Stomach (tissue), 9 donors: ENCODE results near the gene FBRSL1. TPM values are rescaled to one million over a fixed set of nuclear protein-coding genes. Genes with fewer than 3 reads are reported as not detected.

Source experiments
- DNase-seq, 2 donors: peaks; one replicate each; pipeline versions ENCODE4 v3.0.0 to v3.0.0-alpha.2; 2013 to 2019
- H3K27ac ChIP-seq, 5 donors: fragments of 200-600 bp in 4 of 5; sonication (generic) in 4 of 5; one replicate each; pipeline ENCODE4 v1.5.1; 2013 to 2019; ENCODE audit warnings: mild to moderate bottlenecking in 1 of 5, moderate library complexity in 1 of 5
- H3K27me3 ChIP-seq, 3 donors: fragments of 200-600 bp; sonication (generic); one replicate each; pipeline ENCODE4 v1.5.1; 2017 to 2019; ENCODE audit warnings: mixed run types in 1 of 3
- H3K36me3 ChIP-seq, 4 donors: fragments of 200-600 bp; sonication (generic); 1 replicate in 3 of 4; 2 replicates in 1 of 4; pipeline ENCODE4 v1.5.1; 2016 to 2019
- H3K4me1 ChIP-seq, 4 donors: fragments of 200-600 bp; sonication (generic); one replicate each; pipeline ENCODE4 v1.5.1; 2016 to 2019
- H3K4me3 ChIP-seq, 4 donors: fragments of 200-600 bp; sonication (generic) in 3 of 4; one replicate each; pipeline ENCODE4 v1.5.1; 2016 to 2019; ENCODE audit warnings: mild to moderate bottlenecking in 1 of 4
- H3K9me3 ChIP-seq, 4 donors: fragments of 200-600 bp; sonication (generic); one replicate each; pipeline ENCODE4 v1.5.1; 2016 to 2019
- EP300 ChIP-seq: sonication (generic); formaldehyde crosslinking; IDR thresholded peaks from one replicate; pipeline ENCODE4 v1.6.1; 2017; ENCODE audit warnings: antibody characterized with exemption
- POLR2A ChIP-seq, 4 donors: fragments of 450-650 bp; IDR thresholded peaks; one replicate each; pipeline ENCODE4 v1.6.1; 2016; ENCODE audit warnings: antibody characterized with exemption in 4 of 4, control low read depth in 2 of 4, mild to moderate bottlenecking in 1 of 4, moderate library complexity in 1 of 4
- POLR2AphosphoS5 ChIP-seq, 3 donors: sonication (generic); formaldehyde crosslinking; IDR thresholded peaks; one replicate each; pipeline ENCODE4 v1.6.1; 2016; ENCODE audit warnings: antibody characterized with exemption in 3 of 3
- WGBS, 5 donors: extraction: QIAGEN DNeasy Blood & Tissue Kit in 3 of 5; methylation state at CpG; one replicate each; pipeline versions ENCODE4 v1.1.5 to v1.1.7; 2013 to 2018; 5-methylcytosine and 5-hydroxymethylcytosine counted together
- intact Hi-C: fragments of 100-400 bp; cut with DNase I; formaldehyde crosslinking; loops from one replicate; pipeline ENCODE4 v1.15.1; 2023; ENCODE audit warnings: low total_unique reads
- polyA plus RNA-seq, 3 donors: library from polyadenylated mRNA; stranded (reverse); fragments of 200-250 nt; gene quantifications; one replicate each; pipeline ENCODE4 v1.2.3, GENCODE V29; 2013
- total RNA-seq, 5 donors: library from RNA; depleted of rRNA; stranded (reverse); fragments of >200 nt; gene quantifications; one replicate each; pipeline versions ENCODE4 v1.1.0 to v1.2.3, GENCODE V29; 2014 to 2016
- TF ChIP-seq, protein P1 (sequence below), 7 experiments: fragments of 450-650 bp in 4 of 7; fragments of 200-600 bp in 3 of 7; sonication (generic) in 3 of 7; IDR thresholded peaks; one replicate each; pipeline ENCODE4 v1.5.1; 2016 to 2019; ENCODE audit warnings: antibody characterized with exemption in 7 of 7, control low read depth in 2 of 7, mild to moderate bottlenecking in 1 of 7
- donor health status: healthy with polysubstance abuse.
- donor health status: Bipolar disorder and iron deficiency.
- donor health status: healthy.

Gene FBRSL1
- total and polyA plus RNA-seq, 8 donors = 5.3 to 110 (median 15.7) TPM

DNA sequence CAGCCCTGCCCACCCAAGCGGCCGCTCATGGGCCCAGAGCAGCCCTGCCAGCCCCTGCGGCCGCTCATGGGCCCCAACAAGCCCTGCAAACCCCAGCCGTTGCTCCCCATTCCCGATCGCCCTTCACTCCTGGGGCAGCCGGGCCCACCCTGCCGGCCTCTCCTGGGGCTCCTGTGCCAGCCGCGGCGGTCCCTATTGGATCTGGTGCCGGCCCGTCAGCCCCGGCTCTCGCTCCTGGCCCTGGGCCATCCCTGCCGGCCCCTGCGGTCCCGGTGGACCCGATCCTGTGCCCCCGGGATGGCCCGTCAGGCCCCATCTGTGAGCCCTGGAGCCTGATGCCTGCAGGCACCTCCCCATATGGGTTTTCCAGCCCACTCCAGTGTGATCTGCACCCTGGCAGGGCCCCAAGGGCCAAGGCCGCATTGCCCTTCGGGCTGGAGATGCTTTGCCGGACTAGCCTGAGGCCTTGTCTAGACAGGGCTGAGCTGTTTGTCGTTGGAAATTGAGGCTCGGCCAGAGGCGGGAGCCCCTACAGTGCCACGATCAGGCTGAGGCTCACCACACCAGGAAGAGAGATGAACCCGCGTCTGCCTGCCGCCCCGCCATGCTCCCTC lies 20.3 kb downstream of the FBRSL1 start:
- intact Hi-C loops = no loop called here
- TF ChIP-seq, protein P1, sequence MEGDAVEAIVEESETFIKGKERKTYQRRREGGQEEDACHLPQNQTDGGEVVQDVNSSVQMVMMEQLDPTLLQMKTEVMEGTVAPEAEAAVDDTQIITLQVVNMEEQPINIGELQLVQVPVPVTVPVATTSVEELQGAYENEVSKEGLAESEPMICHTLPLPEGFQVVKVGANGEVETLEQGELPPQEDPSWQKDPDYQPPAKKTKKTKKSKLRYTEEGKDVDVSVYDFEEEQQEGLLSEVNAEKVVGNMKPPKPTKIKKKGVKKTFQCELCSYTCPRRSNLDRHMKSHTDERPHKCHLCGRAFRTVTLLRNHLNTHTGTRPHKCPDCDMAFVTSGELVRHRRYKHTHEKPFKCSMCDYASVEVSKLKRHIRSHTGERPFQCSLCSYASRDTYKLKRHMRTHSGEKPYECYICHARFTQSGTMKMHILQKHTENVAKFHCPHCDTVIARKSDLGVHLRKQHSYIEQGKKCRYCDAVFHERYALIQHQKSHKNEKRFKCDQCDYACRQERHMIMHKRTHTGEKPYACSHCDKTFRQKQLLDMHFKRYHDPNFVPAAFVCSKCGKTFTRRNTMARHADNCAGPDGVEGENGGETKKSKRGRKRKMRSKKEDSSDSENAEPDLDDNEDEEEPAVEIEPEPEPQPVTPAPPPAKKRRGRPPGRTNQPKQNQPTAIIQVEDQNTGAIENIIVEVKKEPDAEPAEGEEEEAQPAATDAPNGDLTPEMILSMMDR (IDR thresholded peaks at IDR 0.05) = no peak
- TF ChIP-seq EP300 = no peak
- no peak for TF ChIP-seq POLR2A (IDR thresholded peaks at IDR 0.05)
- TF ChIP-seq POLR2AphosphoS5 (IDR thresholded peaks at IDR 0.05) = no peak
- H3K27me3 ChIP-seq = no peaks in the 10 kb centered on the region
- no peaks in the 10 kb centered on the region for H3K9me3 ChIP-seq
- no peak overlapping the region for H3K27ac ChIP-seq
- no peak overlapping the region for H3K4me3 ChIP-seq
- DNase-seq = no peak
- 91 to 95% (median 94%) methylated on average over 11 to 33 of the region's 33 CpGs for WGBS, 5 donors
- H3K4me1 ChIP-seq = peaks cover 23 to 48% (median 27%) of the 10 kb centered on the region in 4 donors
- peaks cover 19 to 62% (median 50%) of the 10 kb centered on the region in 4 donors for H3K36me3 ChIP-seq

DNA sequence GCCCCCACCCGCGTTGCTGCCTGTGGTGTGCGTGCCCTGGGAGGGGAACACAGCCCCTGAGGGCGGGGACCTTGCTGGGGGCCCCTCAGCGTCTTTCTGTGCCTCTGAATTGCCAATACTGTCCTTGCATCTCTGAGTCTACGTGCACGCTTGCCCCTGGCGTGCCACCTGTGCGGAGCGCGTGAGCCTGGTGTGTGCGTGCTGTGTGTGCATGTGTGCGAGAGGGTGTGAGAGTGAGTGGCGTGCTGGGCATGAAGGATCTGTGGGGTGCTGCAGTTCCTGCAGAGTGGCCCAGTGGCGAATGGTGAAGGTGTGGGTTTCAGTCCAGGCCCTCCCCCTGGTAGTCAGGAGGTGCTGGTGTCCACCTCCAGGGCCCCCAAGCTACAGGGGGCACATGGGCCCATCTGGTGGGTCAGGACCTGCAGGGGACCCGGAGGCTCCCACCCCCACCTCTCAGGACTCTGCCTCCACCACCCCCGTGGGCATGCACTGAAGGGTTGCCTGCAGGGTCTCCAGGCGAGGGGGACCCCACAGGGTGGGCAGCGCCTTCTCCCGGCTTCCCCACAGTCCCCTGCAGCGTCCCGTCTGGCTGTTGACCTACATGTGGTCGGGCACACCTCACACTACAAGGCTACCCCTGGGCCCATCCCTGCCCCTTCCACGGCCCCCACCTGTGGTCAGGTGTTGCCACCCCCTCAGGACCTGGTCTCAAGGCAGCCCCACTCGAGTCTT lies 21.0 kb downstream of the FBRSL1 start:
- Histone ChIP-seq H3K36me3 (peaks cover 19 to 68% (median 52%) of the 10 kb centered on the region in 4 donors), H3K27me3 (no peaks in the 10 kb centered on the region), H3K4me1 (peaks cover 16 to 41% (median 20%) of the 10 kb centered on the region in 4 donors), H3K27ac (no peak overlapping the region), H3K9me3 (no peaks in the 10 kb centered on the region), H3K4me3 (no peak overlapping the region)
- no peak for TF ChIP-seq POLR2A (IDR thresholded peaks at IDR 0.05)
- intact Hi-C loops = no loop called here
- WGBS, 5 donors = 90 to 94% (median 93%) methylated on average over 15 to 25 of the region's 25 CpGs
- no peak for DNase-seq

DNA sequence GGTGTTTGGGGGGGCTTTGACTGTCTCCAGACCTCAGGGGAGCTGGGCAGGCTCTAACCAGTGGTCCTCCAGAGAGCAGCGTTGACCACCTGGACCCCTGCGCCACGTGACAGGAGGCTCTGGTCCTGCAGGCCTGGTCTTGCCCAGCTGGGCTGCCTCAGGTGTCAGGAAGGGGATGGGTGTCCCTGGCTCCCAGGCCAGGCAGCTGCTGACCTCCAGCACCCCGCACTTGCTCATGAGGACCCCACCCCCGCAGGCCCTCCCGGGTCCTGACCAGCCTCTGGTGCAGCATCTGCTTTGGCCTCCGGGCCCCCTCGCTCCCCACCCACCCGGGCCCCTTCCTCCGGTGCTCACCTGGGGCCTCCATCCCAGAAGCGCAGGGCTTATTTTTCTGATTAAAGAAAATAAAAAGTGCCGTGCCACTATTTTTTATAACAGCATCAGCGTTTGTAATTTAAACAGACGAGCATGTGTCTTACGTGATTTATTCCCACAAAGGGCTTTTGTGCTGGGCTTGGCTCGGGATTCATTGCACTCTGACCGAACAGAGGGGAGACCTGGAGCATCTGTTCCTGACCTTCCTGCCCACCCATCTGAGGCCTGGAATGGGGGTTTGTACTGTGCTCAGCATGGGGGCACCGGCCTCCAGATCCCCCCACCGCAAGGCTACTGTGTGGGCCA lies 21.7 kb downstream of the FBRSL1 start:
- DNase-seq = no peak
- 81 to 88% (median 83%) methylated on average over 16 to 19 of the region's 19 CpGs for WGBS, 5 donors
- intact Hi-C loops = no loop called here

DNA sequence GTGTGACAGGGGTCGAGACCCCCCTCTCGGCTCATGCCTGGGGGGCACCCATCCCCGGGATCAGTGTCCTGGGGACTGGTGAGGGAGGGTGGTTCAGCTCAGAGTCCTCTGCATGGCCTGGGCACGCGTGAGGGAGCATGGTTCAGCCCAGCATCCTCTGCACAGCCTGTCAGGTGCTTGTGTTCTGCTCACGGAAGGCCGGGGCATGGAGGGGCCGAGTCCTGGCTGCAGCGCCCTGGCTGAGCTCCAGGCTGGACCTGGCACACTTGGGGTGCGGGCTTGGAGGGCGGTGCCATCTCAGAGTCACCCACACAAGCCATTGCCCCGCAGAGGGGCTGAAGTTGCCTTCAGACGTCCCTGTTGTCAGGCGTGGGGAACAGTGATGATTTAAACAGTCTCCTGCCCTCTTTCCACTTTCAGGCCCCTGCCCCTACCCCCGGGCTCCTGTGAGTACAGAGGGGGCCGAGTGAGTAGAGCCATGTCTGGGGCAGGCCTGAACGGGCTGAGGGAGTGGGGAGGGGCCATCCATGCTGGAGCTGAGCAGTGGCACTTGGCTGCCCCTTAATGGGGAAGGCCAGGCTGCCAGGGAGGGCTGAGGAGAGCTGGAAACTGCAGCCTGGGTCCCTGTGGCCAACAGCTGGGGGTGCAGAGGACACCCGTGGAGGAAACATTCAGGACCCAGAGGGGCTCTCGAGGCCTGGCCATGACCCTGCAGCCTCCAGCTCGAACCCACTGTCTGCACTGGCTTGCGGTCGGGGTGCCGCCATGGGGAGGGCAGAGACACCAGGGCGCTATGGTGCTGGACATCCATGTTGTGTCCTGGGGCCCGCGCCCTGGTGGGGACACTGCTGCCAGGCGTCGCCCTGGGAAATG lies 22.5 kb downstream of the FBRSL1 start:
- peaks cover under 1 to 32% (median 5%) of the 10 kb centered on the region in 4 donors for H3K4me1 ChIP-seq
- no peak overlapping the region for H3K4me3 ChIP-seq
- intact Hi-C loops = no loop called here
- TF ChIP-seq EP300 (no peak), POLR2A (IDR thresholded peaks at IDR 0.05) (no peak), POLR2AphosphoS5 (IDR thresholded peaks at IDR 0.05) (no peak)
- TF ChIP-seq, protein P1 (IDR thresholded peaks at IDR 0.05) = no peak
- peaks cover 19 to 83% (median 55%) of the 10 kb centered on the region in 4 donors for H3K36me3 ChIP-seq
- peak overlapping the region in 1 of 5 donors; percentile 18 for H3K27ac ChIP-seq
- H3K9me3 ChIP-seq = no peaks in the 10 kb centered on the region
- H3K27me3 ChIP-seq = no peaks in the 10 kb centered on the region
- DNase-seq = no peak
- 80 to 92% (median 86%) methylated on average over 17 to 28 of the region's 28 CpGs for WGBS, 5 donors

More for the DNA sequence above, 21.7 kb downstream of the FBRSL1 start:
- TF ChIP-seq, protein P1 (IDR thresholded peaks at IDR 0.05) = no peak
- TF ChIP-seq POLR2AphosphoS5 (IDR thresholded peaks at IDR 0.05) = no peak
- TF ChIP-seq EP300 = no peak
- TF ChIP-seq POLR2A (IDR thresholded peaks at IDR 0.05) = no peak
- Histone ChIP-seq H3K27me3 (no peaks in the 10 kb centered on the region), H3K4me3 (no peak overlapping the region), H3K4me1 (peaks cover 8 to 33% (median 13%) of the 10 kb centered on the region in 4 donors), H3K36me3 (peaks cover 19 to 75% (median 55%) of the 10 kb centered on the region in 4 donors), H3K9me3 (no peaks in the 10 kb centered on the region), H3K27ac (no peak overlapping the region)
